Stromal cell of bone marrow (primary cell): ENCODE results near the gene SCNM1.
A peak's percentile ranks its signal among the peaks of the same experiment; 100 is the strongest.

Experiments
- DNase-seq: peaks from one replicate; pipeline ENCODE4 v3.0.0-alpha.2; 2012; ENCODE audit warnings: low read depth

Gene SCNM1

GRCh38 chr1:151165738-151166504 lies at the start of gene SCNM1, which contains the start of gene LYSMD1:
SCNM1 (plus strand) TSS chr1:151166144; CDS start chr1:151166153, 9 bp downstream.
LYSMD1 (minus strand) TSS chr1:151165902; CDS start chr1:151165258, 644 bp downstream.
- DNase-seq, result peak; percentile 99

GRCh38 chr1:151124763-151125403 lies 41.1 kb upstream of the SCNM1 start:
- no peak for DNase-seq

- DNase-seq, result no peak
Observed at GRCh38 chr1:151128800-151129199, 37.1 kb upstream of the SCNM1 start.

GRCh38 chr1:151130987-151131586 lies 34.9 kb upstream of the SCNM1 start:
- peak; percentile 47 for DNase-seq

GRCh38 chr1:151131701-151132334 lies 34.1 kb upstream of the SCNM1 start:
- no peak for DNase-seq

GRCh38 chr1:151132335-151133017 lies 33.5 kb upstream of the SCNM1 start:
- no peak for DNase-seq

- no peak for DNase-seq
Observed at GRCh38 chr1:151133018-151133806, 32.7 kb upstream of the SCNM1 start.

GRCh38 chr1:151134396-151134795 lies 31.5 kb upstream of the SCNM1 start:
- no peak for DNase-seq

GRCh38 chr1:151134991-151135390 lies 31.0 kb upstream of the SCNM1 start:
- DNase-seq, result no peak

- DNase-seq, result no peak
Observed at GRCh38 chr1:151135433-151136385, 30.2 kb upstream of the SCNM1 start.

GRCh38 chr1:151137789-151138188 lies 28.2 kb upstream of the SCNM1 start:
- DNase-seq, result no peak

- DNase-seq, result no peak
Observed at GRCh38 chr1:151142411-151143056, 23.4 kb upstream of the SCNM1 start.

- DNase-seq, result no peak
Observed at GRCh38 chr1:151143057-151143435, 22.9 kb upstream of the SCNM1 start.

- DNase-seq, result no peak
Observed at GRCh38 chr1:151143986-151144385, 22.0 kb upstream of the SCNM1 start.

GRCh38 chr1:151144474-151145303 lies 21.3 kb upstream of the SCNM1 start:
- no peak for DNase-seq

GRCh38 chr1:151145304-151146071 lies 20.5 kb upstream of the SCNM1 start:
- no peak for DNase-seq

- DNase-seq, result no peak
Observed at GRCh38 chr1:151146072-151146411, 19.9 kb upstream of the SCNM1 start.
